DND-41 (cell line): ENCODE results near the gene KDM1B.

ENCODE experiments used
- ATAC-seq: fragments of 200-7000 bp; cut with Tn5 transposase; 3 replicates; pipeline ENCODE4 v1.9.1; 2021; ENCODE audit warnings: low read depth; ENCODE audit not compliant: insufficient read depth
- DNase-seq: peaks from one replicate; pipeline ENCODE4 v3.0.0-alpha.2; 2020
- H2AFZ ChIP-seq: 2 replicates; pipeline ENCODE4 v1.6.0; 2012; ENCODE audit warnings: low read depth, low read length
- H3K27ac ChIP-seq: 2 replicates; pipeline ENCODE4 v1.5.1; 2012; ENCODE audit warnings: low read length, inconsistent platforms
- H3K27me3 ChIP-seq: fragments of 200-600 bp; sonication (generic); 2 replicates; pipeline ENCODE4 v1.6.0; 2012; ENCODE audit warnings: low read length, mild to moderate bottlenecking, inconsistent platforms; ENCODE audit not compliant: insufficient read depth, poor library complexity
- H3K36me3 ChIP-seq: 2 replicates; pipeline ENCODE4 v1.5.1; 2012; ENCODE audit warnings: low read length, inconsistent platforms; ENCODE audit not compliant: insufficient read depth
- H3K4me1 ChIP-seq: 2 replicates; pipeline ENCODE4 v1.5.1; 2012; ENCODE audit warnings: mild to moderate bottlenecking, low read length; ENCODE audit not compliant: insufficient read depth
- H3K4me2 ChIP-seq: 2 replicates; pipeline ENCODE4 v1.6.0; 2012; ENCODE audit warnings: mild to moderate bottlenecking, moderate library complexity, low read length, inconsistent platforms; ENCODE audit not compliant: insufficient read depth
- H3K4me3 ChIP-seq, 2 experiments: fragments of 200-600 bp in 1 of 2; shearing (Covaris generic) in 1 of 2; 2 replicates each; pipeline ENCODE4 v1.5.1; 2012 to 2016; ENCODE audit warnings: inconsistent platforms in 2 of 2, low read length in 2 of 2, mild to moderate bottlenecking in 2 of 2, low read depth in 1 of 2, moderate library complexity in 1 of 2
- H3K79me2 ChIP-seq: 2 replicates; pipeline ENCODE4 v1.6.0; 2012; ENCODE audit warnings: low read length, inconsistent platforms; ENCODE audit not compliant: insufficient read depth
- H3K9ac ChIP-seq: 2 replicates; pipeline ENCODE4 v1.6.0; 2012; ENCODE audit warnings: low read depth, mild to moderate bottlenecking, inconsistent platforms, low read length, moderate library complexity
- H3K9me3 ChIP-seq: 2 replicates; pipeline ENCODE4 v1.5.1; 2012; ENCODE audit warnings: low read length, moderate library complexity, mild to moderate bottlenecking, inconsistent platforms; ENCODE audit not compliant: insufficient read depth, severe bottlenecking
- H4K20me1 ChIP-seq: 2 replicates; pipeline ENCODE4 v1.6.0; 2012; ENCODE audit warnings: low read length; ENCODE audit not compliant: insufficient read depth
- CTCF ChIP-seq: IDR thresholded peaks from 2 replicates; pipeline ENCODE4 v1.5.1; 2012; ENCODE audit warnings: borderline replicate concordance, low read length, moderate library complexity, mild to moderate bottlenecking; ENCODE audit not compliant: poor library complexity, severe bottlenecking; ENCODE audit errors: extremely low read depth
- EZH2 ChIP-seq: IDR thresholded peaks from 3 replicates; pipeline ENCODE4 v1.6.1; 2012; ENCODE audit warnings: borderline replicate concordance, low read depth, mild to moderate bottlenecking, moderate library complexity, low read length, inconsistent platforms; ENCODE audit not compliant: severe bottlenecking

Gene KDM1B

GRCh38 chr6:18139935-18140621 lies 15.1 kb upstream of the KDM1B start:
- TF ChIP-seq CTCF (no peak), EZH2 (no peak)
- no peaks in the 10 kb centered on the region for H3K79me2 ChIP-seq
- no peak overlapping the region for H3K4me3 ChIP-seq
- H3K9me3 ChIP-seq = no peaks in the 10 kb centered on the region
- no peak overlapping the region for H2AFZ ChIP-seq
- H3K4me1 ChIP-seq = no peaks in the 10 kb centered on the region
- no peaks in the 10 kb centered on the region for H3K27me3 ChIP-seq
- H3K9ac ChIP-seq = no peak overlapping the region
- ATAC-seq (no peak), DNase-seq (no peak)
- no peaks in the 10 kb centered on the region for H4K20me1 ChIP-seq
- no peak overlapping the region for H3K27ac ChIP-seq
- H3K4me2 ChIP-seq = no peak overlapping the region
- H3K36me3 ChIP-seq = peaks cover 3% of the 10 kb centered on the region; the same call in 1 of the 2 replicates

- H3K27ac ChIP-seq = no peak overlapping the region
- no peak for ATAC-seq
Measured at GRCh38 chr6:18141805-18142590, 13.2 kb upstream of the KDM1B start.

GRCh38 chr6:18142591-18142861 lies 12.7 kb upstream of the KDM1B start:
- DNase-seq = no peak
- Histone ChIP-seq H3K27ac (no peak overlapping the region), H3K4me3 (no peak overlapping the region), H3K9me3 (no peaks in the 10 kb centered on the region), H3K79me2 (no peaks in the 10 kb centered on the region), H3K4me1 (no peaks in the 10 kb centered on the region), H4K20me1 (no peaks in the 10 kb centered on the region), H3K9ac (no peak overlapping the region), H3K27me3 (no peaks in the 10 kb centered on the region), H3K4me2 (no peak overlapping the region), H3K36me3 (peaks cover 3% of the 10 kb centered on the region; the same call in 1 of the 2 replicates), H2AFZ (no peak overlapping the region)
- TF ChIP-seq CTCF (no peak), EZH2 (no peak)
- no peak for ATAC-seq

More at GRCh38 chr6:18141805-18142590, 13.2 kb upstream of the KDM1B start:
- Histone ChIP-seq H2AFZ (no peak overlapping the region), H3K9ac (no peak overlapping the region), H3K4me3 (no peak overlapping the region), H3K36me3 (peaks cover 3% of the 10 kb centered on the region; the same call in 1 of the 2 replicates), H3K4me2 (no peak overlapping the region), H3K4me1 (no peaks in the 10 kb centered on the region), H3K9me3 (no peaks in the 10 kb centered on the region), H4K20me1 (no peaks in the 10 kb centered on the region), H3K79me2 (no peaks in the 10 kb centered on the region), H3K27me3 (no peaks in the 10 kb centered on the region)
- no peak for DNase-seq
- TF ChIP-seq EZH2 (no peak), CTCF (no peak)
